Endothelial cell of umbilical vein (primary cell): ENCODE measurements around the gene SLC7A10. TPM values are rescaled to one million over a fixed set of nuclear protein-coding genes. Genes with fewer than 3 reads are reported as not detected.

Experiments
- BruUV-seq: library from RNA; stranded (reverse); fragments of 400-500 nt; replicated peaks from 2 replicates; lab custom pipeline; 2021; lab: Mats Ljungman, UMichigan
- CTCF ChIA-PET: fragments of 300-600, 350-600 bp; sonication (Branson Sonifier 250); formaldehyde crosslinking; loops from one replicate; lab custom pipeline; 2021; ENCODE audit warnings: antibody characterized with exemption, inconsistent platforms; lab: Charles Lee
- POLR2A ChIA-PET: fragments of 300-600, 350-600 bp; sonication (Branson Sonifier 250); formaldehyde crosslinking; loops from one replicate; lab custom pipeline; 2021; ENCODE audit warnings: antibody characterized with exemption, inconsistent platforms; lab: Charles Lee
- DNase-seq: peaks from one replicate; pipeline ENCODE4 v3.0.0-alpha.2; 2011; ENCODE audit warnings: low read depth, low spot score
- FAIRE-seq: peaks from 2 replicates; lab custom pipeline; 2011; peaks lifted over from hg19 to GRCh38; lab: Jason Lieb, UNC
- H2AFZ ChIP-seq: 2 replicates; pipeline ENCODE4 v1.6.0; 2012; ENCODE audit warnings: low read depth, low read length, control low read depth, inconsistent platforms
- H3K27ac ChIP-seq: 2 replicates; pipeline ENCODE4 v1.5.1; 2011; ENCODE audit warnings: low read depth, mild to moderate bottlenecking, control low read depth, low read length, moderate library complexity; ENCODE audit not compliant: insufficient read depth
- H3K27me3 ChIP-seq, 2 experiments: 2 replicates each; pipeline versions ENCODE4 v1.6.0 to v1.6.1; 2011; ENCODE audit warnings: low read length in 2 of 2, mixed read lengths in 1 of 2; ENCODE audit not compliant: control insufficient read depth in 2 of 2, insufficient read depth in 2 of 2
- H3K36me3 ChIP-seq, 2 experiments: 2 replicates in 1 of 2; 3 replicates in 1 of 2; pipeline ENCODE4 v1.5.1; 2011; ENCODE audit warnings: low read length in 2 of 2, mild to moderate bottlenecking in 1 of 2, moderate library complexity in 1 of 2; ENCODE audit not compliant: control insufficient read depth in 2 of 2, insufficient read depth in 2 of 2; ENCODE audit errors: extremely low read depth in 1 of 2
- H3K4me1 ChIP-seq: 3 replicates; pipeline ENCODE4 v1.5.1; 2011; ENCODE audit warnings: mild to moderate bottlenecking, low read length; ENCODE audit not compliant: control insufficient read depth, insufficient read depth; ENCODE audit errors: extremely low read depth
- H3K4me2 ChIP-seq: 2 replicates; pipeline ENCODE4 v1.6.1; 2011; ENCODE audit warnings: low read length, control low read depth, mixed read lengths; ENCODE audit not compliant: insufficient read depth
- H3K4me3 ChIP-seq, 3 experiments: fragments of 200-600 bp in 1 of 3; sonication (generic), shearing (Covaris generic) in 1 of 3; replicated peaks in 1 of 3; 2 replicates each; pipeline ENCODE4 v1.5.1; 2011 to 2016; ENCODE audit warnings: control low read depth in 3 of 3, low read length in 3 of 3, mild to moderate bottlenecking in 2 of 3, inconsistent platforms in 1 of 3, low read depth in 1 of 3, moderate library complexity in 1 of 3; ENCODE audit not compliant: insufficient read depth in 1 of 3
- H3K79me2 ChIP-seq: 2 replicates; pipeline ENCODE4 v1.6.0; 2012; ENCODE audit warnings: low read length, inconsistent platforms; ENCODE audit not compliant: control insufficient read depth, insufficient read depth
- H3K9ac ChIP-seq: replicated peaks from 2 replicates; pipeline ENCODE3; 2011; ENCODE audit warnings: low read length, control low read depth; ENCODE audit not compliant: insufficient read depth; ENCODE audit errors: extremely low read depth
- H3K9me1 ChIP-seq: replicated peaks from 3 replicates; pipeline ENCODE4 v1.6.0; 2011; ENCODE audit warnings: mild to moderate bottlenecking, low read length; ENCODE audit not compliant: control insufficient read depth, insufficient read depth; ENCODE audit errors: extremely low read depth
- H3K9me3 ChIP-seq: replicated peaks from 2 replicates; pipeline ENCODE4 v1.5.1; 2012; ENCODE audit warnings: low read length, inconsistent platforms; ENCODE audit not compliant: control insufficient read depth, insufficient read depth
- H4K20me1 ChIP-seq: replicated peaks from 2 replicates; pipeline ENCODE3; 2011; ENCODE audit warnings: mild to moderate bottlenecking, low read length; ENCODE audit not compliant: control insufficient read depth, insufficient read depth; ENCODE audit errors: extremely low read depth
- CTCF ChIP-seq, 2 donors: IDR thresholded peaks; 1 replicate in 1 of 2; 2 replicates in 1 of 2; pipeline ENCODE4 v1.5.1; 2011; ENCODE audit warnings: low read length in 2 of 2, mild to moderate bottlenecking in 2 of 2, moderate library complexity in 2 of 2, control low read depth in 1 of 2, inconsistent platforms in 1 of 2, low read depth in 1 of 2; ENCODE audit not compliant: insufficient read depth in 1 of 2; ENCODE audit errors: extremely low read depth in 1 of 2
- EZH2 ChIP-seq: IDR thresholded peaks from 2 replicates; pipeline ENCODE4 v1.6.1; 2012; ENCODE audit warnings: borderline replicate concordance, low read depth, mild to moderate bottlenecking, moderate library complexity, low read length, inconsistent platforms; ENCODE audit not compliant: severe bottlenecking
- FOS ChIP-seq: IDR thresholded peaks from 2 replicates; pipeline ENCODE4 v1.6.1; 2011; ENCODE audit warnings: mild to moderate bottlenecking, low read length, moderate library complexity, borderline replicate concordance; ENCODE audit not compliant: insufficient read depth
- GATA2 ChIP-seq: IDR thresholded peaks from 2 replicates; pipeline ENCODE4 v1.7.0; 2011; ENCODE audit warnings: low read depth, mild to moderate bottlenecking, moderate library complexity, mixed read lengths, low read length; ENCODE audit not compliant: insufficient read length, insufficient read depth
- JUN ChIP-seq: IDR thresholded peaks from 2 replicates; pipeline ENCODE4 v1.6.1; 2011; ENCODE audit warnings: borderline replicate concordance, low read depth; ENCODE audit not compliant: insufficient read length, insufficient read depth
- MAX ChIP-seq: IDR thresholded peaks from 2 replicates; pipeline ENCODE4 v1.6.1; 2011; ENCODE audit not compliant: insufficient read depth, insufficient read length
- MYC ChIP-seq: IDR thresholded peaks from one replicate; pipeline ENCODE4 v1.6.1; 2011; ENCODE audit warnings: mild to moderate bottlenecking, low read depth, low read length
- POLR2A ChIP-seq: IDR thresholded peaks from 2 replicates; pipeline ENCODE4 v1.6.1; 2012; ENCODE audit warnings: low read depth, mild to moderate bottlenecking, control low read depth, low read length
- POLR2AphosphoS5 ChIP-seq: IDR thresholded peaks from 2 replicates; pipeline ENCODE4 v1.6.1; 2012; ENCODE audit warnings: low read depth, mild to moderate bottlenecking, control low read depth, low read length, moderate library complexity; ENCODE audit not compliant: insufficient read depth
- dilution Hi-C: fragments of 300-500 bp; cut with MboI; formaldehyde crosslinking; loops from one replicate; pipeline ENCODE4 v1.15.0; 2019; ENCODE audit warnings: low sequenced_read_pairs; ENCODE audit not compliant: extremely low pct_ligation_motif_present
- intact Hi-C: fragments of 100-400 bp; cut with micrococcal nuclease; formaldehyde crosslinking; loops from one replicate; pipeline ENCODE4 v1.10.0; 2022
- polyA plus RNA-seq, 4 experiments: library from polyadenylated mRNA; depleted of rRNA in 3 of 4; stranded (reverse) in 3 of 4; unstranded in 1 of 4; fragments of >200 nt; gene quantifications; 2 replicates each; pipeline versions ENCODE4 v1.2.1 to v1.2.3, GENCODE V29; 2011 to 2012; ENCODE audit warnings: missing spikeins in 1 of 4
- total RNA-seq: library from RNA; stranded (reverse); gene quantifications from 2 replicates; pipeline ENCODE4 v1.2.3, GENCODE V29; 2021

The SLC7A10 gene
- total and polyA plus RNA-seq, 2 donors (not counting 3 experiments of a cell fraction or from before 2014, with no cell fraction given) = not detected

- no peak overlapping the region for H3K9ac ChIP-seq
- no peaks in the 10 kb centered on the region for H4K20me1 ChIP-seq
- no peaks in the 10 kb centered on the region for H3K9me1 ChIP-seq
- no peak overlapping the region for H3K27ac ChIP-seq
- no peaks in the 10 kb centered on the region for H3K36me3 ChIP-seq
- FAIRE-seq = no peak
- no peaks in the 10 kb centered on the region for H3K4me1 ChIP-seq
- POLR2A ChIA-PET = no interaction called here
- no peak overlapping the region for H2AFZ ChIP-seq
- BruUV-seq = no TSS peak
- H3K27me3 ChIP-seq = no peaks in the 10 kb centered on the region
- intact Hi-C loops (no loop called here), dilution Hi-C loops (no loop called here)
- no peak overlapping the region for H3K4me3 ChIP-seq
- CTCF ChIA-PET = interaction anchor here (0.6 kb wide), 1 partner anchor 367 kb away, joined by 3 read pairs; no protein-coding TSS in a partner anchor
- DNase-seq = no peak
- H3K4me2 ChIP-seq = no peak overlapping the region
- no peaks in the 10 kb centered on the region for H3K79me2 ChIP-seq
- H3K9me3 ChIP-seq = no peaks in the 10 kb centered on the region
- TF ChIP-seq MYC (no peak), GATA2 (no peak), JUN (no peak), POLR2A (no peak), MAX (no peak), FOS (no peak), CTCF (IDR thresholded peaks at IDR 0.05; ENCODE audit: extremely low read depth in 1 of 2, insufficient read depth in 1 of 2, low read depth in 1 of 2, low read length in 2 of 2) (no peak), EZH2 (no peak), POLR2AphosphoS5 (no peak)
Observed at GRCh38 chr19:33270769-33271168, 45.1 kb upstream of the SLC7A10 start.
